A673 (cell line): Measurements from ENCODE around the gene FSTL4. TPM values are rescaled to one million over a fixed set of nuclear protein-coding genes. Genes with fewer than 3 reads are reported as not detected.

ENCODE experiments used
- BruUV-seq: library from RNA; stranded (reverse); fragments of 400-500 nt; replicated peaks from 2 replicates; lab custom pipeline; 2021; lab: Mats Ljungman, UMichigan
- CTCF ChIA-PET: fragments of 300-600 bp; sonication (Branson Sonifier 250); formaldehyde crosslinking; loops from one replicate; lab custom pipeline; 2022; ENCODE audit warnings: antibody characterized with exemption; lab: Charles Lee
- POLR2A ChIA-PET: fragments of 300-600 bp; sonication (Branson Sonifier 250); formaldehyde crosslinking; loops from one replicate; lab custom pipeline; 2022; ENCODE audit warnings: antibody characterized with exemption; ENCODE audit not compliant: low non-redundant PET; lab: Charles Lee
- DNase-seq: peaks from one replicate; pipeline ENCODE4 v3.0.0-alpha.2; 2015; ENCODE audit warnings: low spot score
- H3K27ac ChIP-seq: fragments of 200-600 bp; sonication (generic); 2 replicates; pipeline ENCODE4 v1.5.1; 2016; ENCODE audit warnings: mixed run types, low read depth, mild to moderate bottlenecking, mixed read lengths, antibody characterized with exemption, low read length; ENCODE audit not compliant: poor library complexity, severe bottlenecking
- H3K27me3 ChIP-seq: fragments of 200-600 bp; sonication (generic); replicated peaks from 2 replicates; pipeline ENCODE4 v1.6.1; 2017; ENCODE audit warnings: mixed run types, low read depth, mild to moderate bottlenecking, mixed read lengths, antibody characterized with exemption, low read length; ENCODE audit not compliant: insufficient read depth, poor library complexity
- H3K36me3 ChIP-seq: fragments of 200-600 bp; sonication (generic); 2 replicates; pipeline ENCODE4 v1.6.1; 2016; ENCODE audit warnings: mixed run types, mild to moderate bottlenecking, mixed read lengths, antibody characterized with exemption, low read length; ENCODE audit not compliant: insufficient read depth, poor library complexity, severe bottlenecking
- H3K4me1 ChIP-seq: fragments of 200-600 bp; sonication (generic); 2 replicates; pipeline ENCODE4 v1.6.1; 2017; ENCODE audit warnings: mixed run types, mild to moderate bottlenecking, mixed read lengths, antibody characterized with exemption, low read length; ENCODE audit not compliant: insufficient read depth, poor library complexity, severe bottlenecking
- H3K4me3 ChIP-seq: fragments of 200-600 bp; sonication (generic); 2 replicates; pipeline ENCODE4 v1.5.1; 2016; ENCODE audit warnings: low read depth, mixed run types, mild to moderate bottlenecking, mixed read lengths, low read length; ENCODE audit not compliant: poor library complexity, severe bottlenecking
- H3K9me3 ChIP-seq: fragments of 200-600 bp; sonication (generic); 2 replicates; pipeline ENCODE4 v1.6.1; 2016; ENCODE audit warnings: mixed run types, low read depth, mild to moderate bottlenecking, mixed read lengths, antibody characterized with exemption, low read length; ENCODE audit not compliant: poor library complexity, severe bottlenecking
- EZH2 ChIP-seq: fragments of 200-600 bp; sonication (generic); IDR thresholded peaks from 2 replicates; pipeline ENCODE4 v1.6.1; 2017; ENCODE audit warnings: borderline replicate concordance, low read depth, mild to moderate bottlenecking, mixed read lengths, antibody characterized with exemption, low read length; ENCODE audit not compliant: poor library complexity, severe bottlenecking
- intact Hi-C: fragments of 100-400 bp; cut with micrococcal nuclease; formaldehyde crosslinking; loops from one replicate; pipeline ENCODE4 v1.10.0; 2022; ENCODE audit not compliant: unreplicated experiment
- total RNA-seq: library from RNA; stranded (reverse); gene quantifications from 2 replicates; pipeline ENCODE4 v1.2.3, GENCODE V29; 2021
- TF ChIP-seq, protein P1 (sequence below): fragments of 300-800, 200-600 bp; sonication (generic); conservative IDR thresholded peaks from 2 replicates; pipeline ENCODE4 v1.5.1; 2017; ENCODE audit warnings: low read depth, mild to moderate bottlenecking, antibody characterized with exemption, low read length, moderate library complexity, mixed read lengths

Gene FSTL4
- total RNA-seq, 1 experiment from 2014 or later: 0.86 TPM

GRCh38 chr5:133474851-133475590 lies 137.3 kb downstream of the FSTL4 start:
- Histone ChIP-seq H3K4me3 (no peak overlapping the region), H3K27me3 (no peaks in the 10 kb centered on the region), H3K9me3 (no peaks in the 10 kb centered on the region), H3K27ac (no peak overlapping the region), H3K4me1 (no peaks in the 10 kb centered on the region), H3K36me3 (no peaks in the 10 kb centered on the region)
- intact Hi-C loops: no loop called here
- no TSS peak for BruUV-seq
- TF ChIP-seq, protein P1, sequence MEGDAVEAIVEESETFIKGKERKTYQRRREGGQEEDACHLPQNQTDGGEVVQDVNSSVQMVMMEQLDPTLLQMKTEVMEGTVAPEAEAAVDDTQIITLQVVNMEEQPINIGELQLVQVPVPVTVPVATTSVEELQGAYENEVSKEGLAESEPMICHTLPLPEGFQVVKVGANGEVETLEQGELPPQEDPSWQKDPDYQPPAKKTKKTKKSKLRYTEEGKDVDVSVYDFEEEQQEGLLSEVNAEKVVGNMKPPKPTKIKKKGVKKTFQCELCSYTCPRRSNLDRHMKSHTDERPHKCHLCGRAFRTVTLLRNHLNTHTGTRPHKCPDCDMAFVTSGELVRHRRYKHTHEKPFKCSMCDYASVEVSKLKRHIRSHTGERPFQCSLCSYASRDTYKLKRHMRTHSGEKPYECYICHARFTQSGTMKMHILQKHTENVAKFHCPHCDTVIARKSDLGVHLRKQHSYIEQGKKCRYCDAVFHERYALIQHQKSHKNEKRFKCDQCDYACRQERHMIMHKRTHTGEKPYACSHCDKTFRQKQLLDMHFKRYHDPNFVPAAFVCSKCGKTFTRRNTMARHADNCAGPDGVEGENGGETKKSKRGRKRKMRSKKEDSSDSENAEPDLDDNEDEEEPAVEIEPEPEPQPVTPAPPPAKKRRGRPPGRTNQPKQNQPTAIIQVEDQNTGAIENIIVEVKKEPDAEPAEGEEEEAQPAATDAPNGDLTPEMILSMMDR: no peak
- TF ChIP-seq EZH2: no peak
- ChIA-PET CTCF (no interaction called here), POLR2A (no interaction called here)
- DNase-seq: no peak

DNA sequence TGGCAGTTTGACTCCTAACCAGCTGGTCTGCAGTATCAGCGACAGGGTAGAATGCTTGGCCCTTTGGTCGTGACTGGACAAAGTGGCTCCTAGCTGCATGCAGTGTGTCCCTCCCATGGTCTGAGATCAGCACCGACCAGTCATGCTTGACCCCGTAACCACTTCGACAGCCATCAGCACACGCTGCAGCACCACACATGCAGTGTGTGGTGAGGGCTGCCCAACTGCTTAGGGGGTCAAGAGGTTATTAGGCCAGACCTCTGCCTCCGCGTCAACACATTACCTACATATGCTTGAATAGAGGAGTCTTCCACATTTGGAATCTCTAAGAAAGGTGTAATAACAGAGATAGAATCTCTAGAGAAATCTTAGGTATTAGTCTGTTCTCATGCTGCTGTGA lies 139.1 kb downstream of the FSTL4 start:
- ChIA-PET POLR2A (interaction anchor here (0.6 kb wide), 1 partner anchor 26 kb away, joined by 4 read pairs; no protein-coding TSS in a partner anchor), CTCF (no interaction called here)
- DNase-seq: no peak
- H3K4me1 ChIP-seq: no peaks in the 10 kb centered on the region
- no peaks in the 10 kb centered on the region for H3K9me3 ChIP-seq
- no peak overlapping the region for H3K4me3 ChIP-seq
- TF ChIP-seq, protein P1: no peak
- TF ChIP-seq EZH2: no peak
- H3K27ac ChIP-seq: no peak overlapping the region
- H3K36me3 ChIP-seq: no peaks in the 10 kb centered on the region
- intact Hi-C loops: no loop called here
- H3K27me3 ChIP-seq: no peaks in the 10 kb centered on the region
- BruUV-seq: no TSS peak

- Histone ChIP-seq H3K27me3 (no peaks in the 10 kb centered on the region), H3K4me3 (no peak overlapping the region), H3K36me3 (no peaks in the 10 kb centered on the region), H3K9me3 (no peaks in the 10 kb centered on the region), H3K4me1 (no peaks in the 10 kb centered on the region), H3K27ac (no peak overlapping the region)
- ChIA-PET CTCF (no interaction called here), POLR2A (interaction anchor here (0.6 kb wide), 1 partner anchor 26 kb away, joined by 4 read pairs; no protein-coding TSS in a partner anchor)
- no TSS peak for BruUV-seq
- intact Hi-C loops: no loop called here
- no peak for DNase-seq
- TF ChIP-seq EZH2: no peak
- TF ChIP-seq, protein P1: no peak
Observed at GRCh38 chr5:133472829-133473228, 139.5 kb downstream of the FSTL4 start.
